ENCODE results near the gene CPLANE1.

DNA sequence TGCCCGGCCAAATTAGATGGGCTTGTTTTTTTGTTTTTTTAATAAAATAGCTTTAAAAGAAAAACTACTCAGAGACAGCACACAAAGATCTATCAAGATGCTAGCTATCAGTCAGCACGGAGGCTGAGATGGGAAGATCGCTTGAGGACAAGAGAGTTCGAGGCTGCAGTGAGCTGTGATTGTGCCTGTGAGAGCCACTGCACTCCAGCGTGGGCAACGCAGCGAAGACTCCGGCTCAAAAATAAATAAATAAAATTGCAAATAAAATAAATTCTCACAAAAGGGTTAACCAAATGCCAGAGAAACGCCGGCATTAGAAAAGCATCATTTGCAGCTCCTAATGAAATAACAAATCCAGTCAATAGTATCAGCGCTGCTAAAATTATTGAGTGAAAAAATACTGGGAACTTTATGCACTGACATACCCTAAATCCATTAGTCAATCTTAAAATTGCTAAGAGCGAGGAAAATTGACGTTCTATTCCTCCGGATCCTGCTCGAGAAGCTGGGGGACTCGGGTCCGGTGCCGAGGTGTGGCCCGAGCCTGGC lies 681 bp downstream of the CPLANE1 start:
- TF ChIP-seq, protein P1, sequence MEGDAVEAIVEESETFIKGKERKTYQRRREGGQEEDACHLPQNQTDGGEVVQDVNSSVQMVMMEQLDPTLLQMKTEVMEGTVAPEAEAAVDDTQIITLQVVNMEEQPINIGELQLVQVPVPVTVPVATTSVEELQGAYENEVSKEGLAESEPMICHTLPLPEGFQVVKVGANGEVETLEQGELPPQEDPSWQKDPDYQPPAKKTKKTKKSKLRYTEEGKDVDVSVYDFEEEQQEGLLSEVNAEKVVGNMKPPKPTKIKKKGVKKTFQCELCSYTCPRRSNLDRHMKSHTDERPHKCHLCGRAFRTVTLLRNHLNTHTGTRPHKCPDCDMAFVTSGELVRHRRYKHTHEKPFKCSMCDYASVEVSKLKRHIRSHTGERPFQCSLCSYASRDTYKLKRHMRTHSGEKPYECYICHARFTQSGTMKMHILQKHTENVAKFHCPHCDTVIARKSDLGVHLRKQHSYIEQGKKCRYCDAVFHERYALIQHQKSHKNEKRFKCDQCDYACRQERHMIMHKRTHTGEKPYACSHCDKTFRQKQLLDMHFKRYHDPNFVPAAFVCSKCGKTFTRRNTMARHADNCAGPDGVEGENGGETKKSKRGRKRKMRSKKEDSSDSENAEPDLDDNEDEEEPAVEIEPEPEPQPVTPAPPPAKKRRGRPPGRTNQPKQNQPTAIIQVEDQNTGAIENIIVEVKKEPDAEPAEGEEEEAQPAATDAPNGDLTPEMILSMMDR (optimal IDR thresholded peaks at IDR 0.05 in 1 of 3, IDR thresholded peaks at IDR 0.05 in 1 of 3, conservative IDR thresholded peaks at IDR 0.05 in 1 of 3; ENCODE audit: extremely low read depth in 1 of 3, insufficient read depth in 2 of 3, low read length in 3 of 3): no peak
- no peak for TF ChIP-seq EZH2 (IDR thresholded peaks at IDR 0.05; ENCODE audit: low read length)
